D721Med (cell line): ENCODE results near the gene HDAC8.

Experiments used
- DNase-seq: peaks from one replicate; pipeline ENCODE4 v3.0.0; 2011; ENCODE audit warnings: low spot score; ENCODE audit not compliant: insufficient read length
- FAIRE-seq: peaks from 2 replicates; lab custom pipeline; 2011; peaks lifted over from hg19 to GRCh38; lab: Jason Lieb, UNC
- CTCF ChIP-seq: IDR thresholded peaks from 2 replicates; pipeline ENCODE4 v1.5.1; 2012; ENCODE audit warnings: mild to moderate bottlenecking, control low read depth; ENCODE audit not compliant: insufficient read depth; ENCODE audit errors: missing control alignments

Gene HDAC8

DNA sequence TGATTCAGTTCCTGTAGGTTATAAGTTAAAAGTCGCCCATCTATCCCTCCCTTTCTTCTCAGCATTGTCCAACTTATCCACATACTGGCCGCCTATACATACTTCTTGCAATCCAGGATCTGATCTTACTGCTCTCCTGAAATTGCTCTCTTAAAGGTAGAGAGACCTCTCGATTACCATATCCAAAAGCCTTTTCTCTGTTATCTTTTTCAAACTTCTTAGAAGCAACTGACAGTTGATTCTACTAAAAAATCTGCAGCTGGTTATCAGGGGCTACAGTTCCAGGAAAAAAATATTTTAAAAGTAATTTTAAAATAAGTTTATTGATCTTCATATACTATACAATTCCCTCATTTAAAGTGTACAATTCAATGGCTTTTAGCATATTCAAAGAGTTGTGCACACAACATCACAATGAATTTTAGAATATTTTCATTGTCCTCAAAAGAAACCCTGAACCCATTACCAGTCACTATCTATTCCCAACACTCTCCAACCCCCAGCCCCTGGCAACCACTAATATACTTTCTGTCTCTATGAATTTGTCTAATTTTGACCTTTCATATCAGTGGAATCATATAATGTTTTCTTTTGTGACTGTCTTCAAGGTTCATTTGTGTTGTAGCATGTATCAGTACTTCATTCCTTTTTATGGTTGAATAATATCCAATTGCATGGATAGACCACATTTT lies 102.0 kb downstream of the HDAC8 start:
- DNase-seq (no peak), FAIRE-seq (peak; percentile 74)
- no peak for TF ChIP-seq CTCF

- TF ChIP-seq CTCF = no peak
- no peak for FAIRE-seq
- no peak for DNase-seq
Observed at GRCh38 chrX:72470117-72470516, 102.5 kb downstream of the HDAC8 start.

- DNase-seq (no peak), FAIRE-seq (no peak)
- no peak for TF ChIP-seq CTCF
Observed at GRCh38 chrX:72468607-72469006, 104.0 kb downstream of the HDAC8 start.

DNA sequence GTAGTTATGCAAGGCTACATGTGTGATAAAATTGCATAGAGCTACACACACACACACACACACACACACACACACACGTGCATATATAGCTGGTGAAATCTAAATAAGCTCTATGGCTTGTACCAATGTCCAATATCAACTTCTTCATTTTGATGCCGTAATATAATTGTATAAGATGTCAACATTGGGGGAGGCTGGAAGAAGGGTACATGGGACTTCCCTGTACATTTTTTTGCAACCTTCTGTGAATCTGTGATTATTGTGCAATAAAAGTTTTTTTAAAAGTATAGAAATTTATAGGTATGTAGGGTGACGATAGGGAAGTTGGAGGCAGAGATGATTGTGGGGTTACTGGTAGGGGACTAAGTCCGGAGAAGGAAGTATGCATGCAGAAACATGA lies 105.5 kb downstream of the HDAC8 start:
- TF ChIP-seq CTCF = no peak
- FAIRE-seq (no peak), DNase-seq (no peak)

GRCh38 chrX:72466493-72466892 lies 106.2 kb downstream of the HDAC8 start:
- DNase-seq (no peak), FAIRE-seq (no peak)
- no peak for TF ChIP-seq CTCF

GRCh38 chrX:72465889-72466288 lies 106.8 kb downstream of the HDAC8 start:
- TF ChIP-seq CTCF = no peak
- FAIRE-seq (no peak), DNase-seq (no peak)

GRCh38 chrX:72461766-72462165 lies 110.9 kb downstream of the HDAC8 start:
- no peak for TF ChIP-seq CTCF
- FAIRE-seq = no peak
- DNase-seq = no peak
